Esophagus squamous epithelium (tissue), 4 donors: Measurements from ENCODE around the gene OR2A12.

ENCODE experiments used
- CTCF ChIP-seq, 6 experiments: fragments of 450-650 bp in 4 of 6; fragments of 200-600 bp in 2 of 6; sonication (generic) in 2 of 6; IDR thresholded peaks; one replicate each; pipeline ENCODE4 v1.5.1; 2016 to 2019; ENCODE audit warnings: antibody characterized with exemption in 6 of 6, mild to moderate bottlenecking in 4 of 6, moderate library complexity in 4 of 6
- POLR2A ChIP-seq, 4 donors: fragments of 450-650 bp; IDR thresholded peaks; one replicate each; pipeline ENCODE4 v1.6.1; 2017; ENCODE audit warnings: antibody characterized with exemption in 4 of 4, mild to moderate bottlenecking in 4 of 4, moderate library complexity in 3 of 4

GRCh38 chr7:144074374-144074773 is 11.7 kb upstream of the OR2A12 start:
- TF ChIP-seq CTCF (IDR thresholded peaks at IDR 0.05) (no peak), POLR2A (IDR thresholded peaks at IDR 0.05) (no peak)
